CD4-positive, alpha-beta T cell treated with Interleukin-2 at 100 ng/mL for 4 hours (primary cell): ENCODE results near the gene MAP3K1.

Experiments
- DNase-seq: peaks from one replicate; pipeline ENCODE4 v3.0.0-alpha.2; 2020; ENCODE audit warnings: low spot score

MAP3K1 gene

DNA sequence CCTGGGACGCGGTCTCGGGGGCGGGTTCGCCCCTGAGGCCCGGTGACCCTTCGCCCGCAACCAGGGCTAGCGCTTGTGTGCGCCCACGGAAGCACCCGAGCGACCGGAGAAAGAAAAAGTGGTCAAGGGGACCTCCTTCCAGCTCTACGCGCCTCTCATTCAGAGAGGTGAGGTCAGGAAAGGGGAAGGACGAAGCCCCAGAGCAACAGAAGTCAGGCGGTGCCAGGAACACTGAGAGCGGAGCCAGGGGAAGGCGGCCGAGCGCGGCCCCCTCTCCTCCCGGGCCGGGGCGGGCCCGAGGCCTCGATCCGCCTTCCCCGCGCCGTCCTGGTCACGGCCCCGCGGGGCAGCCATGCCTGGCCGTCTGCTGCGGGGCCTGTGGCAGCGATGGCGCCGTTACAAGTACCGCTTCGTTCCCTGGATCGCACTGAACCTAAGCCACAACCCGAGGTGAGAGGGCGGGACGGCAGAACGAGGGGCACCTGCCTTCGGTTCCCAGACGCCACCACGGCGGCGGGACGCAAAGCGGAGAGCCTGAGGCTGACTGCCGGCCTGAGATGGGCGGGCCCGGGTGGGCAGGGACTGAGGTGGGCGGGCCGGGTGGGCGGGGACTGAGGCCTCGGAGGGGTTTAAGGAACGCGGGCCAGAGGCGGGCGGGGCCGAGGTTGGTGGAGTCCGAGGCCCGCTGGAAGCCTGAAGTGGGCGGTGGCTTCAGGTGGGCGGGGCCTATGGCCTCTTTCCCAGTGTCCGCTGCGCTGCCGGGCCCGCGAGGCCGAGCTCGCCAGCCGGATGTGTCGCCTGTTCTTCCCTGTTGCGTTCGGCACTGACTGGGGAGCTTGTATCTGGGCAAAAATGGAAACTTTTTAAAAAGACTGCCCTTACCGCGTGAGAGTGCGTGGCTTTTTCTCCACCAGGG, 94.2 kb downstream of the MAP3K1 start, which contains the start of gene SETD9:
Gene SETD9, plus strand, starts transcription at position 303 of the 916 bp plus-strand sequence. Its CDS starts 50 bp downstream, at position 353.
- peak; percentile 88 for DNase-seq

GRCh38 chr5:56910210-56910965, 95.0 kb downstream of the MAP3K1 start:
- no peak for DNase-seq

DNA sequence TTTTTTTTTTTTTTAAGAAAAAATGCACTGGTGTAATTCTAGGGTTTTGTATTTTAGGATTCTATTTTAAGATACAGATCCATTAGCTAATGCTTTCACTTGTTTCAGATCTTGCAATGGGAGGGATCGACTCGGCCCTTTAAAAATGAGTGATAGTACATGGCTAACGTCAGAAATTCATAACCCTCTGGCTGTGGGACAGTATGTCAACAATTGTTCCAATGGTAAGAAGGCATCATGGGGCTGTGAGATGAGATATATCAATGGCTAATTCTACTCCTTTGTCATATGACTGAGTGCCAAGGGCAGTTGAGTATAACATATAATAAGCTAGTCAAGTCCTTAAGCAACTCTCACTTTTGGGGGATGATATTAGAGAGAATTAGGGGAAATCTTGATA, 98.4 kb downstream of the MAP3K1 start:
- DNase-seq = no peak

DNA sequence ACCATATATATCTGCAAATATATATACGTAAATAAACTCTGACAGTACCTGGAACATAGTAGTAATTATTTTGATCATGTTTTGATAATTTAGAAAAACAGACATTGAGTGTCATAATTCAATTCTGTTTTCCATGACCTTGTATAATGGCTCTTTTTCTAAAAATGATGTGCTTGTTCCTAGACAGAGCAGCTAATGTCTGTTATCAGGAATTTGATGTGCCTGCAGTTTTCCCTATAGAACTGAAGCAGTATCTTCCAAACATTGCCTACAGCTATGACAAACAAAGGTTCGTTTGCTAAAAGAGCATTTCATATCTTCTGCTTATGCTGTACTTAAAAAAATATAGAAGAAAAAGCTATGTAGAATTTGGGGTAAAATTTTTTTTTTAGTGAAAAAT, 99.3 kb downstream of the MAP3K1 start:
- no peak for DNase-seq

DNA sequence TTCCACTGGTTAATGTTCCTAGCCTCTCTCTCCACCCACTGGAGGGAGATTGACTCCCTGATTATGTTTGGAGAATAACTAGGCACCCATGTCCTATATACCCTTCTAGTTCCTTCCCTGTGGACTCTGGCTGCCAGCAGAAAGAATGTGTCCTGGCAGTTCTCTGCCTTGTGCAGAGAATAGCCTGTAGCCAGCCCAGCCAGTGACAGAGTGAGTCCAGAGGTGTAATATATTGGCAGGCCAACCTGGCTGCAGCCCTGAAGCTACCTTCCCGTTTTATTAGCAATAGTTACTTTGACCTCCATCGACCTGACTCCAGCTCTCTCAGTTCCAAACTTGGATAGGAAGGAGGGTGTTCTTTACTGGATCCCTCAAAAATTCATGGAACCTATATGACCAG, 102.2 kb downstream of the MAP3K1 start:
- no peak for DNase-seq

- no peak for DNase-seq
Measured at GRCh38 chr5:56918054-56918453, 102.7 kb downstream of the MAP3K1 start.

DNA sequence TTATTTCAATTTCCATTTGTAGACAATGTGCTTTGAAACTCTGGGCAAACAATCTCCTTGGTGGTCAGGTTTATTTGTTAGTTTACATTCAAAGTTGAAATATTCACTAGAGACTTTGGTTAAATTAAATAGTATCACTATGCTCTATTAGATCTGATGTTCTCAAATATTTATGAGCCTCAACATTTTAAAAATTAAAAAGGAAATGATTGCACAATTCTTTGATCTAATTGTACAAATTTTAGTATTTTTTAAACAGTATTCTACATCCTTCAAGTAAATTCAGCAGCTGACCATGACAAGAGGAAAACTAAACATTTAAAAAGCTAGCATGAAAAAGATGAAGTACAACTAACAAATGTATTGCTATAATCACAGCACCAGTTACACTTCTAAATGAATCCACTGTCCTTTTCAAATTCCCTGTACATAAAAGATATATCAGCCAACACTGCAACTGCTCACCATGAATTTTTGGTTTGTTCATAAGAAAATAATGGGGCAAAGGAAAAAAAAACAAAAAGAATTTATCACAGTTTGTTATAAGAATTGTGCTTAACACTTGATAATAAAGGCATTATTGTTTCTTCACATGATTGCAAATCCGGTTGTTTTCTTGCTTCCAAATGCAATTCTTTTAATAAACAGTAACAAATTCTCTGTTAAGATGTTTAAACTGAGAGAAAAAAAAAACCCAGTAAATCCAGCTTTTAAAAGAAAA, 104.8 kb downstream of the MAP3K1 start:
- no peak for DNase-seq

DNA sequence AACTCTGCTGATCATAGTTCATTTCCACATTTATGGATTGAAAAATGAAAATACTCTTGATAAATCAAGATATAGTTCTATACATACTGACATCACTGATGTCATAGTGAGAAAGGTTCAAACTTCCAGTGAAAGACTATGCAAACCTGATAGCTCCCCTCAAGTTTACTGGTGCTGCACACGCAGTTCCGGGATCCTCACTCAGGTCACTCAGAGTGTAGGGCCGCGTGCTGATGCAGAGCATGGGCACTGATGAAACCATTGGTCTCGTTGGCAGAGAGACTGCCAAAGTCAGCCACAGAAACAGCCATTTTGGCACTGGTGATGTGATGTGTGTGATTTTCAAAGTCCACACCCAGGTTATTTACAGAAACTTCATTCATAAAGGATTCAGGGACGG, 107.6 kb downstream of the MAP3K1 start:
- DNase-seq = no peak

- no peak for DNase-seq
Measured at GRCh38 chr5:56934325-56934724, 119.0 kb downstream of the MAP3K1 start.

GRCh38 chr5:56938858-56939257, 123.5 kb downstream of the MAP3K1 start:
- DNase-seq = no peak

- no peak for DNase-seq
Measured at GRCh38 chr5:56941981-56942380, 126.6 kb downstream of the MAP3K1 start.
